Neural progenitor cell (in vitro differentiated cells): Measurements from ENCODE around the gene IL17A. TPM values are rescaled to one million over a fixed set of nuclear protein-coding genes. Genes with fewer than 3 reads are reported as not detected.
A peak's percentile ranks its signal among the peaks of the same experiment; 100 is the strongest.
"Not testable (repeated sequence)": the region's sequence is repeated elsewhere in the genome, so short reads cannot be mapped to it uniquely, and the experiment has no call there.

ENCODE experiments used
- DNase-seq: peaks from one replicate; pipeline ENCODE4 v3.0.0-alpha.2; 2016; ENCODE audit warnings: low spot score
- H2AFZ ChIP-seq: fragments of 200-600 bp; sonication (generic); replicated peaks from 2 replicates; pipeline ENCODE4 v1.6.1; 2016; ENCODE audit warnings: antibody characterized with exemption
- H3F3A ChIP-seq: fragments of 200-600 bp; sonication (generic); 2 replicates; pipeline ENCODE4 v1.6.1; 2016; ENCODE audit warnings: antibody characterized with exemption, low read depth
- H3K27ac ChIP-seq: fragments of 200-600 bp; sonication (generic); 2 replicates; pipeline ENCODE4 v1.5.1; 2016; ENCODE audit warnings: mild to moderate bottlenecking
- H3K27me3 ChIP-seq: fragments of 200-600 bp; sonication (generic); 2 replicates; pipeline ENCODE4 v1.6.1; 2016; ENCODE audit warnings: mild to moderate bottlenecking, moderate library complexity
- H3K36me3 ChIP-seq: fragments of 200-600 bp; sonication (generic); 2 replicates; pipeline ENCODE4 v1.5.1; 2016
- H3K4me1 ChIP-seq: fragments of 200-600 bp; sonication (generic); 2 replicates; pipeline ENCODE4 v1.6.1; 2016; ENCODE audit warnings: mixed run types
- H3K4me2 ChIP-seq: fragments of 200-600 bp; sonication (generic); 2 replicates; pipeline ENCODE4 v1.6.1; 2016
- H3K4me3 ChIP-seq: fragments of 200-600 bp; sonication (generic); 2 replicates; pipeline ENCODE4 v1.5.1; 2016
- H3K79me2 ChIP-seq: fragments of 200-600 bp; sonication (generic); 2 replicates; pipeline ENCODE4 v1.6.1; 2016; ENCODE audit warnings: low read depth
- H3K9ac ChIP-seq: fragments of 200-600 bp; sonication (generic); 2 replicates; pipeline ENCODE4 v1.6.1; 2016
- H3K9me3 ChIP-seq: fragments of 200-600 bp; sonication (generic); 2 replicates; pipeline ENCODE4 v1.5.1; 2016; ENCODE audit warnings: low read depth
- H4K20me1 ChIP-seq: fragments of 200-600 bp; sonication (generic); 2 replicates; pipeline ENCODE4 v1.6.1; 2016; ENCODE audit warnings: low read depth
- H3K27ac Mint-ChIP-seq: 3 replicates; pipeline ENCODE4 v1.8.0; 2021; ENCODE audit warnings: mixed read lengths
- H3K27me3 Mint-ChIP-seq: 2 replicates; pipeline ENCODE4 v1.8.0; 2022; ENCODE audit warnings: low read depth, mild to moderate bottlenecking, inconsistent platforms, moderate library complexity, mixed read lengths; ENCODE audit not compliant: insufficient read depth
- H3K36me3 Mint-ChIP-seq: 3 replicates; pipeline ENCODE4 v1.8.0; 2021; ENCODE audit warnings: mixed read lengths
- H3K4me1 Mint-ChIP-seq: 3 replicates; pipeline ENCODE4 v1.8.0; 2021; ENCODE audit warnings: mixed read lengths
- H3K4me3 Mint-ChIP-seq: 3 replicates; pipeline ENCODE4 v1.8.0; 2021; ENCODE audit warnings: mild to moderate bottlenecking, moderate library complexity, mixed read lengths
- H3K9me3 Mint-ChIP-seq: 3 replicates; pipeline ENCODE4 v1.8.0; 2020; ENCODE audit warnings: mixed read lengths
- CTCF ChIP-seq: fragments of 200-600 bp; sonication (generic); IDR thresholded peaks from 2 replicates; pipeline ENCODE4 v1.5.1; 2017; ENCODE audit warnings: antibody characterized with exemption, mild to moderate bottlenecking
- EZH2 ChIP-seq: fragments of 200-600 bp; sonication (generic); IDR thresholded peaks from 2 replicates; pipeline ENCODE4 v1.6.1; 2017; ENCODE audit warnings: antibody characterized with exemption, mild to moderate bottlenecking, moderate library complexity
- EZH2phosphoT487 ChIP-seq: fragments of 200-600 bp; sonication (generic); IDR thresholded peaks from 2 replicates; pipeline ENCODE4 v1.6.1; 2017; ENCODE audit warnings: antibody characterized with exemption
- total RNA-seq: library from RNA; depleted of rRNA; stranded (reverse); fragments of >200 nt; gene quantifications from 2 replicates; pipeline ENCODE4 v1.2.3, GENCODE V29; 2015; ENCODE audit warnings: low replicate concordance

The IL17A gene
- total RNA-seq, 1 donor from 2014 or later, result not detected

GRCh38 chr6:52195886-52196285 is 9.7 kb downstream of the IL17A start:
- no peaks in the 10 kb centered on the region for H4K20me1 ChIP-seq
- peaks cover 26% of the 10 kb centered on the region for H3K9me3 Mint-ChIP-seq
- H3K27me3 ChIP-seq, result no peaks in the 10 kb centered on the region
- H3F3A ChIP-seq, result no peaks in the 10 kb centered on the region
- no peak for DNase-seq
- H3K36me3 ChIP-seq, result peaks cover 4% of the 10 kb centered on the region
- peaks cover 5% of the 10 kb centered on the region for H3K27me3 Mint-ChIP-seq
- no peaks in the 10 kb centered on the region for H3K9me3 ChIP-seq
- H3K27ac Mint-ChIP-seq, result no peak overlapping the region
- H3K4me3 ChIP-seq, result no peak overlapping the region
- no peaks in the 10 kb centered on the region for H3K4me1 Mint-ChIP-seq
- no peak overlapping the region for H2AFZ ChIP-seq
- no peaks in the 10 kb centered on the region for H3K4me1 ChIP-seq
- H3K27ac ChIP-seq, result no peak overlapping the region
- H3K79me2 ChIP-seq, result no peaks in the 10 kb centered on the region
- no peak overlapping the region for H3K9ac ChIP-seq
- no peak overlapping the region for H3K4me3 Mint-ChIP-seq
- TF ChIP-seq EZH2phosphoT487, result no peak
- no peak for TF ChIP-seq CTCF
- no peak for TF ChIP-seq EZH2
- no peaks in the 10 kb centered on the region for H3K36me3 Mint-ChIP-seq
- no peak overlapping the region for H3K4me2 ChIP-seq

DNA sequence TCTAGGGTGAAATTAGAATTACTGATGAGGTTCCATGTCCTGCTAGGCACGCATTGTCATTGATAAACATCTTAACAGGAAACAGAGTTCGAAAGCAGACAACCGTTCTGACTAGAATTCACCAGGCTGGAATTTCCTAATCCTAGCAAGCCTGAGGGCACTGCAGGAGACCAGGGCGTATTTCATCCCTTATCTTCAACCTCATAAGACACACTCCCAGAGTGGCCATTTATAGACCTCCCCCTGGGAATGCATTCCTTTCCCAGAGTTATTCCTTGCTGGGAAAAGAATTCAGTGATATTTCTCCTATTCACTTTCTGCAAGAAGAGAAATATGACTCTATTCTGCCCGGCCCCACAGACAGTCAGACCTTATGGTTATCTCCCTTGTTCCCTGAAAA is 13.9 kb downstream of the IL17A start:
- not testable (repeated sequence) for H3K4me3 Mint-ChIP-seq, H3K4me1 Mint-ChIP-seq, H3K27me3 ChIP-seq, H3K27ac Mint-ChIP-seq, H3K4me2 ChIP-seq, H2AFZ ChIP-seq, H3K79me2 ChIP-seq, H3K36me3 Mint-ChIP-seq, H3K27ac ChIP-seq, H3K4me1 ChIP-seq, H4K20me1 ChIP-seq, H3F3A ChIP-seq, H3K9ac ChIP-seq, H3K9me3 ChIP-seq, H3K4me3 ChIP-seq, H3K36me3 ChIP-seq, H3K27me3 Mint-ChIP-seq
- DNase-seq, result peak; percentile 5
- H3K9me3 Mint-ChIP-seq, result peaks cover 33% of the 10 kb centered on the region

DNA sequence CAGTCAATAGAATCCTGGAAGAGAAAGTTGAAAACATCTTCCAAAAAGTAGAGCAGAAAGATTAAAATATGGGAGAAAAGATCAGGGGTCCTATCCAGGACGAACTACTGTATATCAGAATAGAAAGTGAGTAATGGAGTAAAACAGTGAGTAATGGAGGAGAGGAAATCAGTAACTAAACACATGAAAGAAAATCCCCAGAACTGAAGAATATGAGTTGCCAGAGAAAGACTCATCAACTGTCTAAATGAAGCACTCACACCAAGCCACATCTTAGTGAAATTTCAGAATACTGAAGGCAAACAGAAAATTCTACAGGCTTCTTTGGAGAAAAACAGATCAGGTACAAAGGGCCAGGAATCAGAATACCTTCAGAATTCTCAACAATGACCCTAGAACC is 14.9 kb downstream of the IL17A start:
- Mint-ChIP-seq H3K27ac (no peak overlapping the region), H3K4me1 (no peaks in the 10 kb centered on the region), H3K9me3 (peaks cover 33% of the 10 kb centered on the region), H3K27me3 (peaks cover 6% of the 10 kb centered on the region), H3K36me3 (no peaks in the 10 kb centered on the region), H3K4me3 (no peak overlapping the region)
- no peaks in the 10 kb centered on the region for H3K27me3 ChIP-seq
- H3K79me2 ChIP-seq, result no peaks in the 10 kb centered on the region
- DNase-seq, result no peak
- H4K20me1 ChIP-seq, result no peaks in the 10 kb centered on the region
- TF ChIP-seq EZH2phosphoT487, result no peak
- no peak for TF ChIP-seq EZH2
- no peak for TF ChIP-seq CTCF
- H3K9ac ChIP-seq, result no peak overlapping the region
- no peak overlapping the region for H3K27ac ChIP-seq
- H3K4me2 ChIP-seq, result no peak overlapping the region
- no peaks in the 10 kb centered on the region for H3F3A ChIP-seq
- H3K4me1 ChIP-seq, result no peaks in the 10 kb centered on the region
- H3K9me3 ChIP-seq, result no peaks in the 10 kb centered on the region
- no peak overlapping the region for H3K4me3 ChIP-seq
- no peak overlapping the region for H2AFZ ChIP-seq
- peaks cover 4% of the 10 kb centered on the region for H3K36me3 ChIP-seq

- no peak overlapping the region for H3K27ac ChIP-seq
- H3K36me3 Mint-ChIP-seq, result no peaks in the 10 kb centered on the region
- H3K4me1 Mint-ChIP-seq, result no peaks in the 10 kb centered on the region
- peaks cover 4% of the 10 kb centered on the region for H3K36me3 ChIP-seq
- peaks cover 33% of the 10 kb centered on the region for H3K9me3 Mint-ChIP-seq
- no peak for DNase-seq
- H2AFZ ChIP-seq, result no peak overlapping the region
- H3K4me1 ChIP-seq, result no peaks in the 10 kb centered on the region
- no peaks in the 10 kb centered on the region for H3F3A ChIP-seq
- H3K79me2 ChIP-seq, result no peaks in the 10 kb centered on the region
- no peaks in the 10 kb centered on the region for H4K20me1 ChIP-seq
- no peak overlapping the region for H3K9ac ChIP-seq
- peaks cover 6% of the 10 kb centered on the region for H3K27me3 Mint-ChIP-seq
- no peaks in the 10 kb centered on the region for H3K27me3 ChIP-seq
- H3K4me2 ChIP-seq, result no peak overlapping the region
- H3K4me3 ChIP-seq, result no peak overlapping the region
- H3K27ac Mint-ChIP-seq, result no peak overlapping the region
- H3K9me3 ChIP-seq, result no peaks in the 10 kb centered on the region
- TF ChIP-seq EZH2, result no peak
- H3K4me3 Mint-ChIP-seq, result no peak overlapping the region
Observed at GRCh38 chr6:52201493-52201892, 15.3 kb downstream of the IL17A start.
